Measurements from ENCODE around the gene ATRX. TPM values are rescaled to one million over a fixed set of nuclear protein-coding genes. Genes with fewer than 3 reads are reported as not detected.
A peak's percentile ranks its signal among the peaks of the same experiment; 100 is the strongest.
"Not testable (repeated sequence)": the region's sequence is repeated elsewhere in the genome, so short reads cannot be mapped to it uniquely, and the experiment has no call there.

ATRX gene
- total RNA-seq, 6 donors from 2014 or later = 57.0 to 151 (median 98.2) TPM

GRCh38 chrX:77755561-77755960 is 30.5 kb downstream of the ATRX start:
- Histone ChIP-seq H3K27me3 (no peaks in the 10 kb centered on the region), H3K27ac (no peak overlapping the region), H3K9me3 (no peaks in the 10 kb centered on the region), H3K4me1 (no peaks in the 10 kb centered on the region), H3K36me3 (no peaks in the 10 kb centered on the region), H3K4me3 (no peak overlapping the region)
- ATAC-seq (ENCODE audit: low FRiP score in 2 of 2) (no peak), DNase-seq (no peak)
- WGBS, 2 donors = 79 to 95% methylated on average over 4 to 6 of the region's 6 CpGs
- TF ChIP-seq CTCF (IDR thresholded peaks at IDR 0.05) = no peak

GRCh38 chrX:77753942-77754341 is 32.1 kb downstream of the ATRX start:
- H3K36me3 ChIP-seq; H3K27ac ChIP-seq; ATAC-seq (ENCODE audit: low FRiP score in 2 of 2); H3K4me1 ChIP-seq; H3K27me3 ChIP-seq; H3K4me3 ChIP-seq; DNase-seq; H3K9me3 ChIP-seq: not testable (repeated sequence)
- WGBS, 2 donors = 100% methylated on average over 1 of the region's 1 CpG

DNA sequence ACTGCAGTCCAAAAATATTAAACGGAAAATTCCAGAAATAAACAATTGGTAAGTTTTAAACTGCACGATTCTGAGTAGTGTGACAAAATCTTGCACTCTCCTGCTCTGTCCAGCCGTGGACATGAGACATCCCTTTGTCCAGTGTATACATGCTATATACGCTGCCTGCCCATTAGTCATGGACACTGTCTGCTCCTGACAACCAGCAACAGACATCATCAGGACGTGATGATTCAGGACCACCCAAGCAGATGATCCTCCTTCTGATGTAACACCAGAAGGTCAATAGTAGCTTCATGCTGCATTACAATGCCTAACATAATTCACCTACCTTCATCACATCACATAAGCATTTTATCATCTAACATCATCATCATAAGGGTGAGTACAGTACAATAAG is 36.3 kb downstream of the ATRX start:
- TF ChIP-seq CTCF (IDR thresholded peaks at IDR 0.05) (no peak), POLR2A (IDR thresholded peaks at IDR 0.05) (no peak), POLR2AphosphoS5 (IDR thresholded peaks at IDR 0.05) (no peak), EP300 (IDR thresholded peaks at IDR 0.05) (no peak)
- DNase-seq (no peak), ATAC-seq (ENCODE audit: low FRiP score in 2 of 2) (no peak)
- H3K4me3 ChIP-seq = no peak overlapping the region
- H3K27me3 ChIP-seq = no peaks in the 10 kb centered on the region
- H3K4me1 ChIP-seq = no peaks in the 10 kb centered on the region
- H3K27ac ChIP-seq = no peak overlapping the region
- H3K36me3 ChIP-seq = no peaks in the 10 kb centered on the region
- H3K9me3 ChIP-seq = no peaks in the 10 kb centered on the region
- WGBS, 2 donors = 70 to 75% methylated on average over 4 to 5 of the region's 5 CpGs

DNA sequence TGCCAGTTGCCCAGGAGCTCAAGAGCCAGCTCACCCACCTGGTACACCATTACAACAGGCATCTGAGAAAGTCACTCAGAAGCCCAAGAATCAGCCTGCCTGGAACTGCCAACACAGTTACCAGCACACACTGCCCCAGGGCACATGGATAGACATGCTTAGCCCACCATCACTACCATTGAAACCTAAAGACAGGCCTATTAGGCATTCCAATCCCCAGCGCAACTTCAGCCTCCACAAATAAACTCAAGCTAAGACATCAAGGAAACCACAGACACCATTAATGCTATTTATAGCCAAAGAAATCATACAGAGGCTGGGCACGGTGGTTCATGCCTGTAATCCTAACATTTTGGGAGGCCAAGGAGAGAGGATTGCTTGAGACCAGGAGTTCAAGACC is 42.3 kb downstream of the ATRX start:
- Histone ChIP-seq H3K4me3 (no peak overlapping the region), H3K9me3 (no peaks in the 10 kb centered on the region), H3K27me3 (no peaks in the 10 kb centered on the region), H3K4me1 (peaks cover 0 to 16% (median 6%) of the 10 kb centered on the region in 4 donors), H3K27ac (no peak overlapping the region), H3K36me3 (no peaks in the 10 kb centered on the region)
- no peak for DNase-seq
- TF ChIP-seq POLR2AphosphoS5 (IDR thresholded peaks at IDR 0.05) = no peak
- no peak for TF ChIP-seq POLR2A (IDR thresholded peaks at IDR 0.05)
- TF ChIP-seq EP300 (IDR thresholded peaks at IDR 0.05) = no peak
- no peak for TF ChIP-seq CTCF (IDR thresholded peaks at IDR 0.05)
- no peak for ATAC-seq (ENCODE audit: low FRiP score in 2 of 2)
- 72% methylated on average over 2 of the region's 2 CpGs; no CpG with 5 or more reads in 1 of the 2 donors for WGBS, 2 donors

GRCh38 chrX:77742788-77743476 is 43.1 kb downstream of the ATRX start:
- H3K27me3 ChIP-seq = no peaks in the 10 kb centered on the region
- no peak overlapping the region for H3K4me3 ChIP-seq
- DNase-seq (peak in 1 of 2 donors; percentile 31), ATAC-seq (ENCODE audit: low FRiP score in 2 of 2) (peak in 1 of 2 donors; percentile 57)
- H3K27ac ChIP-seq = no peak overlapping the region
- H3K9me3 ChIP-seq = no peaks in the 10 kb centered on the region
- H3K4me1 ChIP-seq = peaks cover 0 to 16% (median 6%) of the 10 kb centered on the region in 4 donors
- 51 to 60% methylated on average over 1 to 7 of the region's 7 CpGs for WGBS, 2 donors
- TF ChIP-seq CTCF (IDR thresholded peaks at IDR 0.05) (no peak), POLR2AphosphoS5 (IDR thresholded peaks at IDR 0.05) (no peak), EP300 (IDR thresholded peaks at IDR 0.05) (no peak), POLR2A (IDR thresholded peaks at IDR 0.05) (no peak)
- H3K36me3 ChIP-seq = no peaks in the 10 kb centered on the region
